ENCODE measurements around the gene SAA4. TPM values are rescaled to one million over a fixed set of nuclear protein-coding genes. Genes with fewer than 3 reads are reported as not detected.
A peak's percentile ranks its signal among the peaks of the same experiment; 100 is the strongest.

SAA4 gene
- polyA plus RNA-seq, 3 donors, result not detected

DNA sequence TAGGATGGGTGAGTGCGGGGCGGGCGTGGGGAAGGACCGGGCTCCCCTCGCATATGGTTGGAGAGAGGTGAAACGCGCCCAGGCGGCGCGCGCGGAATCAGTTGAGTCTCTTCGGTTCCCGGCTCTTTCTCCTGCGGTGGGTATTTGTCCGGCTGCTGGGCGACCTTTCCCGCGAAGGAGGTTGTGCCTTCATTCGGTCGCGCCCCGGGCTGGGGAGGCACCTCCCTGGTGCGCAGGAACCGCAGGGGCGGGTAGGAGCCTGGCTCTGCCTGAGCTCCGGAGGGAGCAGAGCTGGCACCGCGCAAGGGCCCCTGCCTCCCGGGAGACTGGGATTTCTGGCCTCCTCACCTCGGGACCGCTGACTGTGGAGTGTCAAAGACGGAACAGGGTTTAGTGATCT is 27.5 kb downstream of the SAA4 start:
- intact Hi-C loops (cut with micrococcal nuclease), result no loop called here
- no peak for TF ChIP-seq CTCF (IDR thresholded peaks at IDR 0.05)
- Mint-ChIP-seq H3K36me3 (no peaks in the 10 kb centered on the region), H3K4me1 (peaks cover 3% of the 10 kb centered on the region), H3K4me3 (peak overlapping the region in 1 of 2 donors; percentile 57), H3K9me3 (peaks cover 0 to 8% (median 0%) of the 10 kb centered on the region in 7 donors), H3K27ac (peak overlapping the region in 1 of 7 donors; percentile 12), H3K27me3 (ENCODE audit: low read depth in 3 of 3) (peaks cover 37 to 62% (median 41%) of the 10 kb centered on the region in 3 donors)
- Histone ChIP-seq H3K4me3 (replicated peaks in 1 of 3; ENCODE audit: low read depth in 2 of 3, low read length in 3 of 3) (no peak overlapping the region), H3K9ac (ENCODE audit: insufficient read depth, low read length, poor library complexity, severe bottlenecking) (no peak overlapping the region), H3K79me2 (ENCODE audit: insufficient read depth, low read length) (no peaks in the 10 kb centered on the region), H3K4me2 (replicated peaks; ENCODE audit: extremely low read depth, low read length, poor library complexity, severe bottlenecking) (no peak overlapping the region), H3K27me3 (ENCODE audit: control insufficient read depth in 2 of 2, insufficient read depth in 2 of 2, low read length in 2 of 2) (peaks cover 25 to 26% of the 10 kb centered on the region in 2 donors), H3K36me3 (replicated peaks in 1 of 2; ENCODE audit: control insufficient read depth in 1 of 2, insufficient read depth in 2 of 2, low read length in 2 of 2) (no peaks in the 10 kb centered on the region), H3K9me3 (replicated peaks in 1 of 2; ENCODE audit: control insufficient read depth in 1 of 2, insufficient read depth in 1 of 2, low read length in 2 of 2) (no peaks in the 10 kb centered on the region), H4K20me1 (ENCODE audit: insufficient read depth, low read length) (no peaks in the 10 kb centered on the region), H2AFZ (ENCODE audit: insufficient read depth, low read depth, low read length, poor library complexity, severe bottlenecking) (no peak overlapping the region), H3K4me1 (ENCODE audit: control insufficient read depth in 1 of 2, insufficient read depth in 2 of 2, low read length in 2 of 2) (no peaks in the 10 kb centered on the region), H3K27ac (ENCODE audit: low read depth in 1 of 2, low read length in 2 of 2) (no peak overlapping the region)
- WGBS (ENCODE audit: insufficient coverage), result 23% methylated on average over 24 of the region's 33 CpGs
- no peak for DNase-seq

DNA sequence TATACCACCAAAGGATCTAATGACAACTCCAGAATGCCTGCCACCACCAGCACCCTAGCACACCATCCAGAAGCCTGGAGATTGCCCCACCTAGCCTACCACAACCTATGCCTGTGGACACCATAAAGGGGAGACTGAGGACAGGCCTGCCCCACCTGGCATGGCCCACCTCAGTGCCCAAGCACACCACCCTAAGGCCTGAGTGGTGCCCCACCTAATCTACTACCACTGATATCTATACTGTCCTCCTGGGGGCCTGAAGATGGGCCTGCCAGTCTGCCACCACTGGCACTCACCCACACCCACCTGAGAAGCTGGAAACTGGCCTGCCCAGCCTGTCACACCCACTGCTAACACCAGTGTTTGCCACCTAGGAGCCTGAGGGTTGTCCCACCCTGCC is 31.8 kb downstream of the SAA4 start:
- Mint-ChIP-seq H3K4me3 (no peak overlapping the region), H3K27me3 (ENCODE audit: low read depth in 3 of 3) (peaks cover 31 to 57% (median 32%) of the 10 kb centered on the region in 3 donors), H3K4me1 (peaks cover 6% of the 10 kb centered on the region), H3K9me3 (peaks cover 0 to 8% (median 0%) of the 10 kb centered on the region in 7 donors), H3K27ac (no peak overlapping the region), H3K36me3 (no peaks in the 10 kb centered on the region)
- H3K9ac ChIP-seq (ENCODE audit: insufficient read depth, low read length, poor library complexity, severe bottlenecking), result no peak overlapping the region
- H4K20me1 ChIP-seq (ENCODE audit: insufficient read depth, low read length), result no peaks in the 10 kb centered on the region
- no peak overlapping the region for H2AFZ ChIP-seq (ENCODE audit: insufficient read depth, low read depth, low read length, poor library complexity, severe bottlenecking)
- no peaks in the 10 kb centered on the region for H3K79me2 ChIP-seq (ENCODE audit: insufficient read depth, low read length)
- intact Hi-C loops (cut with micrococcal nuclease), result no loop called here
- no peaks in the 10 kb centered on the region for H3K9me3 ChIP-seq (replicated peaks in 1 of 2; ENCODE audit: control insufficient read depth in 1 of 2, insufficient read depth in 1 of 2, low read length in 2 of 2)
- H3K27me3 ChIP-seq (ENCODE audit: control insufficient read depth in 2 of 2, insufficient read depth in 2 of 2, low read length in 2 of 2), result peaks cover 17 to 21% of the 10 kb centered on the region in 2 donors
- H3K36me3 ChIP-seq (replicated peaks in 1 of 2; ENCODE audit: control insufficient read depth in 1 of 2, insufficient read depth in 2 of 2, low read length in 2 of 2), result no peaks in the 10 kb centered on the region
- H3K27ac ChIP-seq (ENCODE audit: low read depth in 1 of 2, low read length in 2 of 2), result no peak overlapping the region
- no peak for DNase-seq
- no peak for TF ChIP-seq CTCF (IDR thresholded peaks at IDR 0.05)
- no peak overlapping the region for H3K4me2 ChIP-seq (replicated peaks; ENCODE audit: extremely low read depth, low read length, poor library complexity, severe bottlenecking)
- no peak overlapping the region for H3K4me3 ChIP-seq (replicated peaks in 1 of 3; ENCODE audit: low read depth in 2 of 3, low read length in 3 of 3)
- no peaks in the 10 kb centered on the region for H3K4me1 ChIP-seq (ENCODE audit: control insufficient read depth in 1 of 2, insufficient read depth in 2 of 2, low read length in 2 of 2)
